HepG2 (cell line): Measurements from ENCODE around the gene LENEP. TPM values are rescaled to one million over a fixed set of nuclear protein-coding genes. Genes with fewer than 3 reads are reported as not detected.

ENCODE experiments used
- AKAP8 ChIP-seq: sonication (generic); formaldehyde crosslinking; IDR thresholded peaks from 2 replicates; pipeline ENCODE4 v1.5.1; 2020; ENCODE audit warnings: mild to moderate bottlenecking, missing genetic modification reagents
- FOXA3 ChIP-seq: IDR thresholded peaks from 2 replicates; pipeline ENCODE4 v1.6.1; 2016; ENCODE audit warnings: missing genetic modification reagents, missing compliant biosample characterization
- GABPB1 ChIP-seq: IDR thresholded peaks from 2 replicates; pipeline ENCODE4 v1.6.1; 2016; ENCODE audit warnings: mild to moderate bottlenecking, missing genetic modification reagents, moderate library complexity, missing compliant biosample characterization
- GATAD1 ChIP-seq: IDR thresholded peaks from 2 replicates; pipeline ENCODE4 v1.6.1; 2016; ENCODE audit warnings: missing genetic modification reagents, missing compliant biosample characterization
- JDP2 ChIP-seq: sonication (generic); formaldehyde crosslinking; IDR thresholded peaks from 2 replicates; pipeline ENCODE4 v1.8.1; 2022; ENCODE audit warnings: missing genetic modification reagents, borderline replicate concordance
- MED8 ChIP-seq: sonication (generic); formaldehyde crosslinking; IDR thresholded peaks from 2 replicates; pipeline ENCODE4 v1.8.1; 2023; ENCODE audit warnings: mild to moderate bottlenecking, missing genetic modification reagents; ENCODE audit not compliant: insufficient replicate concordance
- MIER2 ChIP-seq: IDR thresholded peaks from 2 replicates; pipeline ENCODE4 v1.6.1; 2016; ENCODE audit warnings: missing biosample characterization, missing genetic modification reagents
- MIXL1 ChIP-seq: IDR thresholded peaks from 2 replicates; pipeline ENCODE4 v1.6.1; 2016
- NR2C2 ChIP-seq: sonication (generic); formaldehyde crosslinking; IDR thresholded peaks from 2 replicates; pipeline ENCODE4 v1.4.0; 2020; ENCODE audit warnings: missing genetic modification reagents, mild to moderate bottlenecking, moderate library complexity, borderline replicate concordance
- NR2F6 ChIP-seq, 2 experiments: IDR thresholded peaks; 2 replicates each; pipeline ENCODE4 v1.6.1; 2016; ENCODE audit warnings: antibody characterized with exemption in 1 of 2, mild to moderate bottlenecking in 1 of 2
- RAD51 ChIP-seq: fragments of 450-650 bp; IDR thresholded peaks from 2 replicates; pipeline ENCODE4 v1.6.1; 2016; ENCODE audit warnings: borderline replicate concordance
- RORA ChIP-seq: sonication (generic); formaldehyde crosslinking; IDR thresholded peaks from 2 replicates; pipeline ENCODE4 v1.5.0; 2020; ENCODE audit warnings: mild to moderate bottlenecking, missing genetic modification reagents, moderate library complexity
- SIN3B ChIP-seq: fragments of 150-350 bp; IDR thresholded peaks from 2 replicates; pipeline ENCODE4 v1.6.1; 2014; ENCODE audit warnings: low read length
- TBL1XR1 ChIP-seq: fragments of 150-350 bp; IDR thresholded peaks from 2 replicates; pipeline ENCODE4 v1.6.1; 2014; ENCODE audit warnings: borderline replicate concordance, low read length; ENCODE audit not compliant: partially characterized antibody
- YEATS2 ChIP-seq: sonication (generic); formaldehyde crosslinking; IDR thresholded peaks from 2 replicates; pipeline ENCODE4 v1.4.0; 2020; ENCODE audit warnings: missing genetic modification reagents, borderline replicate concordance
- ZMYM2 ChIP-seq: sonication (generic); formaldehyde crosslinking; IDR thresholded peaks from 2 replicates; pipeline ENCODE4 v1.8.0; 2022; ENCODE audit warnings: mild to moderate bottlenecking, missing genetic modification reagents
- ZNF614 ChIP-seq: IDR thresholded peaks from 2 replicates; pipeline ENCODE4 v1.6.1; 2018; ENCODE audit warnings: missing biosample characterization, missing genetic modification reagents, inconsistent platforms, borderline replicate concordance
- ZNF672 ChIP-seq: sonication (generic); formaldehyde crosslinking; IDR thresholded peaks from 2 replicates; pipeline ENCODE4 v1.8.1; 2022; ENCODE audit warnings: missing genetic modification reagents
- polyA plus RNA-seq, 8 experiments: library from polyadenylated mRNA; depleted of rRNA in 3 of 8; stranded (reverse) in 7 of 8; unstranded in 1 of 8; fragments of >200 nt; fragmentation: Illumina TruSeq in 4 of 8; extraction: Trizol in 4 of 8; gene quantifications; 2 replicates each; pipeline versions ENCODE4 v1.2.1 to v1.2.3, GENCODE V29; 2011 to 2016; ENCODE audit warnings: low read depth in 4 of 8, missing spikeins in 1 of 8, mixed read lengths in 1 of 8; ENCODE audit not compliant: insufficient read depth in 1 of 8
- total RNA-seq, 5 experiments: library from RNA; depleted of rRNA; stranded (reverse); fragments of >200 nt; fragmentation: Illumina TruSeq; extraction: Trizol; gene quantifications; 2 replicates each; pipeline ENCODE4 v1.2.3, GENCODE V29; 2016; ENCODE audit warnings: low read depth in 1 of 5
- TF ChIP-seq, protein P1 (sequence below): sonication (generic); formaldehyde crosslinking; IDR thresholded peaks from 2 replicates; pipeline ENCODE4 v1.5.0; 2020; ENCODE audit warnings: mild to moderate bottlenecking, missing genetic modification reagents, borderline replicate concordance
- TF ChIP-seq, protein P2 (sequence below): sonication (generic); formaldehyde crosslinking; IDR thresholded peaks from 2 replicates; pipeline ENCODE4 v1.4.0; 2020; ENCODE audit warnings: missing genetic modification reagents
- TF ChIP-seq, protein P3 (sequence below): sonication (generic); formaldehyde crosslinking; IDR thresholded peaks from 2 replicates; pipeline ENCODE4 v1.4.0; 2020; ENCODE audit warnings: missing genetic modification reagents
- TF ChIP-seq, protein P4 (sequence below), 2 experiments: sonication (generic) in 1 of 2; formaldehyde crosslinking in 1 of 2; IDR thresholded peaks; 2 replicates each; pipeline versions ENCODE4 v1.5.1 to v1.6.1; 2011 to 2020; ENCODE audit warnings: borderline replicate concordance in 1 of 2, low read depth in 1 of 2, low read length in 1 of 2, mild to moderate bottlenecking in 1 of 2, missing genetic modification reagents in 1 of 2, moderate library complexity in 1 of 2

LENEP gene
- total and polyA plus RNA-seq, 2 of the 13 experiments (the other 11 are each of a cell fraction or from before 2014, with no cell fraction given), result 0.29 TPM; not detected in 1

DNA sequence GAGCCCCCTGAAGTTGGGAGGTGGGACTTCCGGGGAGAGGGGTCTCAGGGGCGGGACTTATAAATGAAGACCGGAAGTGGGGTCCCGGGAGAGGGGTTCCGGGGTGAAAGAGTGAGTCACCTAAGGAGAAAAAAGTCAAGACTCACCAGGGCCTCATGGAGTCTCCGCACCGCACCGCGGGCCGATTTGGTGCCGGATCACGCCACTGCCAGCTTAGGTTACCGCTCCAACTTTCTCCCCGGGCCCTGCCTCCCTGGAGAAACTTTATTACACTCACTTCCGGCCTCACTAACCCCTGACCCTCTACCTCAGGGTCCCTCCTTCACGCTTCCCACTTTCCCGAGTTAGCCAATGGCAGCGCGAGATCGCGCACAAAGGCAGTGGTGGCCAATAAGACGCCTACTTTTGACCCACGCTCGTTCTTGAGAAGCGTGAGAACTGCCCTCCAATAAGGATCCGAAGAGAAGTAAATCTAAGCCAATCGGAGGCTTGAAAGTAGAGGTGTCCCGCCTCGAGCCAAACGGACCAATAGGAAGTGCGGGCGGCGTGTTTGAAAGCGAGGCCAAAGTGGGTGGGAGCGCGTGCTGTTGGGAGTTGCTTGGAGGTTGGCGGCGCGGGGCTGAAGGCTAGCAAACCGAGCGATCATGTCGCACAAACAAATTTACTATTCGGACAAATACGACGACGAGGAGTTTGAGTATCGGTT, 19.1 kb upstream of the LENEP start, which contains the start of gene CKS1B (continued):
- TF ChIP-seq JDP2 (CRISPR knock-in tag) (no peak), RORA (CRISPR knock-in tag) (no peak), NR2C2 (peak; percentile 98), MIXL1 (no peak), ZNF672 (CRISPR knock-in tag) (no peak), ZNF614 (no peak), MIER2 (0 out of 2 replicates have a peak, but pooled peaks have one; percentile 4), NR2F6 (IDR thresholded peaks at IDR 0.05) (peak; percentile 82), NR2F6 (CRISPR knock-in tag; IDR thresholded peaks at IDR 0.05) (peak; percentile 58; the same call in 1 of the 2 replicates), GATAD1 (CRISPR knock-in tag) (peak; percentile 97), TBL1XR1 (no peak), FOXA3 (CRISPR knock-in tag) (no peak), SIN3B (peak; percentile 96), RAD51 (no peak), AKAP8 (CRISPR knock-in tag) (no peak), GABPB1 (CRISPR knock-in tag) (peak; percentile 94), YEATS2 (CRISPR knock-in tag) (peak; percentile 67; the same call in 1 of the 2 replicates), ZMYM2 (no peak), MED8 (no peak)
- TF ChIP-seq, protein P1, sequence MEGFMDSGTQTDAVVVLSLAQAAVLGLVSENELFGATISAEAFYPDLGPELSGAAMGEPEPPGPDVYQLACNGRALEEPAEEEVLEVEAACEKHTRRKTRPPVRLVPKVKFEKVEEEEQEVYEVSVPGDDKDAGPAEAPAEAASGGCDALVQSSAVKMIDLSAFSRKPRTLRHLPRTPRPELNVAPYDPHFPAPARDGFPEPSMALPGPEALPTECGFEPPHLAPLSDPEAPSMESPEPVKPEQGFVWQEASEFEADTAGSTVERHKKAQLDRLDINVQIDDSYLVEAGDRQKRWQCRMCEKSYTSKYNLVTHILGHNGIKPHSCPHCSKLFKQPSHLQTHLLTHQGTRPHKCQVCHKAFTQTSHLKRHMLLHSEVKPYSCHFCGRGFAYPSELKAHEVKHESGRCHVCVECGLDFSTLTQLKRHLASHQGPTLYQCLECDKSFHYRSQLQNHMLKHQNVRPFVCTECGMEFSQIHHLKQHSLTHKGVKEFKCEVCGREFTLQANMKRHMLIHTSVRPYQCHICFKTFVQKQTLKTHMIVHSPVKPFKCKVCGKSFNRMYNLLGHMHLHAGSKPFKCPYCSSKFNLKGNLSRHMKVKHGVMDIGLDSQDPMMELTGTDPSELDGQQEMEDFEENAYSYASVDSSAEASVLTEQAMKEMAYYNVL (CRISPR knock-in tag), result no peak; the same call in 1 of the 2 replicates
- TF ChIP-seq, protein P2, sequence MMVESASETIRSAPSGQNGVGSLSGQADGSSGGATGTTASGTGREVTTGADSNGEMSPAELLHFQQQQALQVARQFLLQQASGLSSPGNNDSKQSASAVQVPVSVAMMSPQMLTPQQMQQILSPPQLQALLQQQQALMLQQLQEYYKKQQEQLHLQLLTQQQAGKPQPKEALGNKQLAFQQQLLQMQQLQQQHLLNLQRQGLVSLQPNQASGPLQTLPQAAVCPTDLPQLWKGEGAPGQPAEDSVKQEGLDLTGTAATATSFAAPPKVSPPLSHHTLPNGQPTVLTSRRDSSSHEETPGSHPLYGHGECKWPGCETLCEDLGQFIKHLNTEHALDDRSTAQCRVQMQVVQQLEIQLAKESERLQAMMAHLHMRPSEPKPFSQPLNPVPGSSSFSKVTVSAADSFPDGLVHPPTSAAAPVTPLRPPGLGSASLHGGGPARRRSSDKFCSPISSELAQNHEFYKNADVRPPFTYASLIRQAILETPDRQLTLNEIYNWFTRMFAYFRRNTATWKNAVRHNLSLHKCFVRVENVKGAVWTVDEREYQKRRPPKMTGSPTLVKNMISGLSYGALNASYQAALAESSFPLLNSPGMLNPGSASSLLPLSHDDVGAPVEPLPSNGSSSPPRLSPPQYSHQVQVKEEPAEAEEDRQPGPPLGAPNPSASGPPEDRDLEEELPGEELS (CRISPR knock-in tag), result no peak; the same call in 1 of the 2 replicates
- TF ChIP-seq, protein P3, sequence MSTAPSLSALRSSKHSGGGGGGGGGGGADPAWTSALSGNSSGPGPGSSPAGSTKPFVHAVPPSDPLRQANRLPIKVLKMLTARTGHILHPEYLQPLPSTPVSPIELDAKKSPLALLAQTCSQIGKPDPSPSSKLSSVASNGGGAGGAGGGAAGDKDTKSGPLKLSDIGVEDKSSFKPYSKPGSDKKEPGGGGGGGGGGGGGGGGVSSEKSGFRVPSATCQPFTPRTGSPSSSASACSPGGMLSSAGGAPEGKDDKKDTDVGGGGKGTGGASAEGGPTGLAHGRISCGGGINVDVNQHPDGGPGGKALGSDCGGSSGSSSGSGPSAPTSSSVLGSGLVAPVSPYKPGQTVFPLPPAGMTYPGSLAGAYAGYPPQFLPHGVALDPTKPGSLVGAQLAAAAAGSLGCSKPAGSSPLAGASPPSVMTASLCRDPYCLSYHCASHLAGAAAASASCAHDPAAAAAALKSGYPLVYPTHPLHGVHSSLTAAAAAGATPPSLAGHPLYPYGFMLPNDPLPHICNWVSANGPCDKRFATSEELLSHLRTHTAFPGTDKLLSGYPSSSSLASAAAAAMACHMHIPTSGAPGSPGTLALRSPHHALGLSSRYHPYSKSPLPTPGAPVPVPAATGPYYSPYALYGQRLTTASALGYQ (CRISPR knock-in tag), result no peak
- TF ChIP-seq, protein P4, sequence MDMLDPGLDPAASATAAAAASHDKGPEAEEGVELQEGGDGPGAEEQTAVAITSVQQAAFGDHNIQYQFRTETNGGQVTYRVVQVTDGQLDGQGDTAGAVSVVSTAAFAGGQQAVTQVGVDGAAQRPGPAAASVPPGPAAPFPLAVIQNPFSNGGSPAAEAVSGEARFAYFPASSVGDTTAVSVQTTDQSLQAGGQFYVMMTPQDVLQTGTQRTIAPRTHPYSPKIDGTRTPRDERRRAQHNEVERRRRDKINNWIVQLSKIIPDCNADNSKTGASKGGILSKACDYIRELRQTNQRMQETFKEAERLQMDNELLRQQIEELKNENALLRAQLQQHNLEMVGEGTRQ (IDR thresholded peaks at IDR 0.05; ENCODE audit: low read depth, low read length), result no peak
- TF ChIP-seq, protein P4 (CRISPR knock-in tag; IDR thresholded peaks at IDR 0.05; ENCODE audit: borderline replicate concordance), result 0 out of 2 replicates have a peak, but pooled peaks have one; percentile 16
